Measurements from ENCODE around the gene FCHSD1.

- TF ChIP-seq, protein P1, sequence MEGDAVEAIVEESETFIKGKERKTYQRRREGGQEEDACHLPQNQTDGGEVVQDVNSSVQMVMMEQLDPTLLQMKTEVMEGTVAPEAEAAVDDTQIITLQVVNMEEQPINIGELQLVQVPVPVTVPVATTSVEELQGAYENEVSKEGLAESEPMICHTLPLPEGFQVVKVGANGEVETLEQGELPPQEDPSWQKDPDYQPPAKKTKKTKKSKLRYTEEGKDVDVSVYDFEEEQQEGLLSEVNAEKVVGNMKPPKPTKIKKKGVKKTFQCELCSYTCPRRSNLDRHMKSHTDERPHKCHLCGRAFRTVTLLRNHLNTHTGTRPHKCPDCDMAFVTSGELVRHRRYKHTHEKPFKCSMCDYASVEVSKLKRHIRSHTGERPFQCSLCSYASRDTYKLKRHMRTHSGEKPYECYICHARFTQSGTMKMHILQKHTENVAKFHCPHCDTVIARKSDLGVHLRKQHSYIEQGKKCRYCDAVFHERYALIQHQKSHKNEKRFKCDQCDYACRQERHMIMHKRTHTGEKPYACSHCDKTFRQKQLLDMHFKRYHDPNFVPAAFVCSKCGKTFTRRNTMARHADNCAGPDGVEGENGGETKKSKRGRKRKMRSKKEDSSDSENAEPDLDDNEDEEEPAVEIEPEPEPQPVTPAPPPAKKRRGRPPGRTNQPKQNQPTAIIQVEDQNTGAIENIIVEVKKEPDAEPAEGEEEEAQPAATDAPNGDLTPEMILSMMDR (IDR thresholded peaks at IDR 0.05) = no peak
- no peak for TF ChIP-seq POLR2A (IDR thresholded peaks at IDR 0.05)
These were observed 33.6 kb downstream of the FCHSD1 start for GRCh38 chr5:141617682-141618029.
